Measurements from ENCODE around the gene ADM5. TPM values are rescaled to one million over a fixed set of nuclear protein-coding genes. Genes with fewer than 3 reads are reported as not detected.

ADM5 gene
- polyA plus RNA-seq, 1 of the 3 experiments (the other 2 are of a cell fraction), result 1.3 TPM

- peak overlapping the region; percentile 95 for H3K4me2 ChIP-seq
- DNase-seq, result peak; percentile 91
- peak overlapping the region; percentile 77 to 81 for H3K4me3 ChIP-seq (ENCODE audit: low read depth in 2 of 2, low read length in 1 of 2)
- H3K27me3 ChIP-seq (ENCODE audit: insufficient read depth), result no peaks in the 10 kb centered on the region
- POLR2A ChIA-PET, result interaction anchor here (0.6 to 3.2 kb wide), 6 partner anchors 11 to 174 kb away, joined by 3 to 11 read pairs (median 4); partner anchors contain the start of gene PRMT1
- H3K9ac ChIP-seq, result peak overlapping the region; percentile 71
- H2AFZ ChIP-seq (ENCODE audit: low read depth), result peak overlapping the region; percentile 81
- no peaks in the 10 kb centered on the region for H3K9me2 ChIP-seq
- no peaks in the 10 kb centered on the region for H4K20me1 ChIP-seq (ENCODE audit: insufficient read depth)
- CTCF ChIA-PET, result interaction anchor here (0.6 to 8.0 kb wide), 10 partner anchors 10 to 121 kb away, joined by 3 to 75 read pairs (median 4); partner anchors contain the start of genes FUZ and PRMT1
- H3K36me3 ChIP-seq (replicated peaks in 1 of 2; ENCODE audit: control insufficient read depth in 1 of 2, insufficient read depth in 2 of 2, low read length in 1 of 2), result peaks cover 15 to 20% of the 10 kb centered on the region in 2 experiments
- H3K79me2 ChIP-seq (ENCODE audit: insufficient read depth), result peaks cover 27% of the 10 kb centered on the region
- peaks cover 15% of the 10 kb centered on the region for H3F3A ChIP-seq (replicated peaks; ENCODE audit: insufficient read depth)
- WGBS (ENCODE audit: low lambda C conversion rate), result 17% methylated on average over 25 of the region's 39 CpGs
- TF ChIP-seq NRF1 (IDR thresholded peaks at IDR 0.05; ENCODE audit: low read depth, low read length) (peak; percentile 84), CHD2 (IDR thresholded peaks at IDR 0.05; ENCODE audit: low read length, partially characterized antibody) (peak; percentile 93), SMC3 (IDR thresholded peaks at IDR 0.05; ENCODE audit: low read depth, low read length) (no peak), IRF3 (IDR thresholded peaks at IDR 0.05; ENCODE audit: low read depth, low read length) (no peak), MAX (IDR thresholded peaks at IDR 0.05; ENCODE audit: low read depth) (peak; percentile 95), RCOR1 (IDR thresholded peaks at IDR 0.05; ENCODE audit: low read length) (no peak), ELF1 (IDR thresholded peaks at IDR 0.05) (no peak), MEF2A (IDR thresholded peaks at IDR 0.05; ENCODE audit: borderline replicate concordance, low read depth) (no peak), TAF1 (IDR thresholded peaks at IDR 0.05; ENCODE audit: borderline replicate concordance, low read depth, low read length) (0 out of 2 replicates have a peak, but pooled peaks have one; percentile 27), MXI1 (IDR thresholded peaks at IDR 0.05; ENCODE audit: low read depth, low read length) (0 out of 2 replicates have a peak, but pooled peaks have one; percentile 15), EP300 (IDR thresholded peaks at IDR 0.05; ENCODE audit: borderline replicate concordance in 1 of 2, low read depth in 1 of 2, low read length in 1 of 2) (no peak)
- H3K27ac ChIP-seq (ENCODE audit: low read depth in 2 of 2, low read length in 1 of 2), result peak overlapping the region; percentile 60 to 95; a peak in 3 of 4 replicates
- no peaks in the 10 kb centered on the region for H3K9me3 ChIP-seq
- peaks cover 6 to 28% of the 10 kb centered on the region in 2 experiments; a peak in 2 of 4 replicates for H3K4me1 ChIP-seq (ENCODE audit: control insufficient read depth in 1 of 2, insufficient read depth in 2 of 2, low read depth in 1 of 2, low read length in 1 of 2)
Observed at GRCh38 chr19:49691243-49692146, 2.1 kb downstream of the ADM5 start.

GRCh38 chr19:49692147-49692506, 2.7 kb downstream of the ADM5 start:
- Histone ChIP-seq H3K9me3 (no peaks in the 10 kb centered on the region), H3K4me1 (ENCODE audit: control insufficient read depth in 1 of 2, insufficient read depth in 2 of 2, low read depth in 1 of 2, low read length in 1 of 2) (peaks cover 6 to 28% of the 10 kb centered on the region in 2 experiments; a peak in 2 of 4 replicates), H3K36me3 (replicated peaks in 1 of 2; ENCODE audit: control insufficient read depth in 1 of 2, insufficient read depth in 2 of 2, low read length in 1 of 2) (peaks cover 15 to 20% of the 10 kb centered on the region in 2 experiments), H3K79me2 (ENCODE audit: insufficient read depth) (peaks cover 27% of the 10 kb centered on the region), H3K27me3 (ENCODE audit: insufficient read depth) (no peaks in the 10 kb centered on the region), H3K4me3 (ENCODE audit: low read depth in 2 of 2, low read length in 1 of 2) (peak overlapping the region; percentile 77 to 81), H3K4me2 (peak overlapping the region; percentile 95), H3F3A (replicated peaks; ENCODE audit: insufficient read depth) (peaks cover 15% of the 10 kb centered on the region), H3K9ac (peak overlapping the region; percentile 71), H2AFZ (ENCODE audit: low read depth) (peak overlapping the region; percentile 82), H4K20me1 (ENCODE audit: insufficient read depth) (no peaks in the 10 kb centered on the region), H3K27ac (ENCODE audit: low read depth in 2 of 2, low read length in 1 of 2) (peak overlapping the region; percentile 36 to 95; a peak in 3 of 4 replicates), H3K9me2 (no peaks in the 10 kb centered on the region)
- CTCF ChIA-PET, result interaction anchor here (1.4 to 8.0 kb wide), 5 partner anchors 11 to 118 kb away, joined by 3 to 75 read pairs (median 7); partner anchors contain the start of gene PRMT1
- WGBS (ENCODE audit: low lambda C conversion rate), result 16% methylated on average over 12 of the region's 16 CpGs
- peak; percentile 72 for DNase-seq
- POLR2A ChIA-PET, result interaction anchor here (0.6 to 3.2 kb wide), 4 partner anchors 11 to 23 kb away, joined by 3 to 11 read pairs (median 5); partner anchors contain the start of gene PRMT1
- TF ChIP-seq USF1 (IDR thresholded peaks at IDR 0.05; ENCODE audit: borderline replicate concordance, low read depth), result no peak
- TF ChIP-seq PBX3 (IDR thresholded peaks at IDR 0.05), result no peak
- no peak for TF ChIP-seq EZH2phosphoT487 (IDR thresholded peaks at IDR 0.05; ENCODE audit: borderline replicate concordance, low read depth)
- TF ChIP-seq FOXM1 (IDR thresholded peaks at IDR 0.05; ENCODE audit: low read depth), result no peak
- peak; percentile 88 for TF ChIP-seq MXI1 (IDR thresholded peaks at IDR 0.05; ENCODE audit: low read depth, low read length)
- TF ChIP-seq CHD2 (IDR thresholded peaks at IDR 0.05; ENCODE audit: low read length, partially characterized antibody), result no peak
- no peak for TF ChIP-seq ZBTB33 (IDR thresholded peaks at IDR 0.05; ENCODE audit: borderline replicate concordance, low read depth)
- TF ChIP-seq GATA2 (CRISPR knock-in tag; IDR thresholded peaks at IDR 0.05), result no peak
- peak; percentile 94 for TF ChIP-seq GABPA (IDR thresholded peaks at IDR 0.05; ENCODE audit: low read depth)
- no peak for TF ChIP-seq NFIC (IDR thresholded peaks at IDR 0.05; ENCODE audit: borderline replicate concordance)
